GM18507 (cell line): ENCODE data around the gene TSPAN7.
A peak's percentile ranks its signal among the peaks of the same experiment; 100 is the strongest.

Source experiments
- DNase-seq: peaks from one replicate; pipeline ENCODE4 v3.0.0; 2011; ENCODE audit warnings: low read depth; ENCODE audit not compliant: insufficient read length; ENCODE audit errors: extremely low spot score
- FAIRE-seq: peaks from 2 replicates; lab custom pipeline; 2011; peaks lifted over from hg19 to GRCh38; lab: Jason Lieb, UNC

TSPAN7 gene, protein sequence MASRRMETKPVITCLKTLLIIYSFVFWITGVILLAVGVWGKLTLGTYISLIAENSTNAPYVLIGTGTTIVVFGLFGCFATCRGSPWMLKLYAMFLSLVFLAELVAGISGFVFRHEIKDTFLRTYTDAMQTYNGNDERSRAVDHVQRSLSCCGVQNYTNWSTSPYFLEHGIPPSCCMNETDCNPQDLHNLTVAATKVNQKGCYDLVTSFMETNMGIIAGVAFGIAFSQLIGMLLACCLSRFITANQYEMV

DNA sequence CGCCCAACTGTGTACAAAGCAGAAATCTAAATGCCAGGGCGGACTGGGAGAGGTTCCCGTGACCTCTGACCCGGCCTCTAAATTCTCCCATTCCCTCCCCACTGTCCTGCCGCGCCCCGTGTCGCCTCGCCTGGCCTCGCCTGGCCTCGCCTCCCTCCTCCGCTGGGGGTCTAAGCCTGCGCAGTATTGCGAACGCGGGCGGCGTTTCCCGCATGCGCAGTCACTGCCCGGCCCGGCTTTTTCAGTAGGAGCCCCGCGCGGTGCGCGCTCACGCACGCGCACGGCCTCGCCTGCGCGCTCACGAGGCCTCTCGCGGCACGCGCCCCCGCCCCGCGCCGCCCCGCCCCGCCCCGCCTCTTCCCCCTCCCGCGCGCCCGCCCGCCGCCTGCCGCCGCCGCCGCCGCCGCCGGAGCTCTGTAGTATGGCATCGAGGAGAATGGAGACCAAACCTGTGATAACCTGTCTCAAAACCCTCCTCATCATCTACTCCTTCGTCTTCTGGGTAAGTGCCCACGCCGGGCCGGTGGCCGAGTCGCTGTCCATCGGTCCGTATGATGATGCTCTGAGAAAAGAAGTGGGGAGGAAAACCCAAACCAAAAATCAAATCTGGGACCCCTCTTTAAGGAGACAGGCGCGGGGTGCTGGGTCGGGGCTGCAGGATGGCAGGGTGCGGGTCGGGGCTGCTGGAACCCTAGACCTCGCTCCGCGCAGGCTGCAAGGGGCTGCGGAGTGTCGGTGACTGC is at the start of gene TSPAN7:
Gene TSPAN7, plus strand, starts transcription at position 417 of the 743 bp plus-strand sequence. Its CDS starts 5 bp downstream, at position 422.
- peak; percentile 59 for FAIRE-seq
- peak; percentile 32 for DNase-seq

DNA sequence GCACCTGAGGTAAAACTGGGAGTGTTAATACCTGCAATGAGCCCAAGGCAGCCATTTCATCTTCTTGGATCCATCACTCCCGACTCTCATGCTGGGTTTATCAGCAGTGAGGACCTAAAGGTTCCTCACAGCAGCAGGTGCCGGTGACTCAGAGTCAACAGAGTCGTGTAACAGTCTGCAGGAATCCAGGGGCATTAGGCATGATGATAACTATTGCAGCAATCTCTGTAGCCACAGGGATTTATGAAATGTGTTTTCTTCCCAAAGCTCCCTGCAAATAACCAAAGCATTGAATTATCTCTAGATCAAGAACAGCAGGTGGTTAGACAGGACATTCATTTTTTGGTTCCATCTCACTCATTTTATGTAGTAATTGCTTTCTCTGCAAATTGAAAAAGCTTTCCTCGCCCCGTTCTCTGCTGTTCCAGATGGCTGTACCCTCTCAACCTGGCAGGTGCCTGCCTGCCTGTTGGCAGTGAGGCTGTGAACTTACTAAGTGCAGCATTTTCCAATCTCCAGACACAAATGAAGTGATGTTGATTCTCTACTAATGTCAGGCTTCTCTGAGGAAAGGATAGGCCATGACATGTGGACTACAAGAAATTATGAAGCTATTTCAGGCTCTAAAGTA is 48.1 kb upstream of the TSPAN7 start:
- DNase-seq: no peak
- no peak for FAIRE-seq

DNA sequence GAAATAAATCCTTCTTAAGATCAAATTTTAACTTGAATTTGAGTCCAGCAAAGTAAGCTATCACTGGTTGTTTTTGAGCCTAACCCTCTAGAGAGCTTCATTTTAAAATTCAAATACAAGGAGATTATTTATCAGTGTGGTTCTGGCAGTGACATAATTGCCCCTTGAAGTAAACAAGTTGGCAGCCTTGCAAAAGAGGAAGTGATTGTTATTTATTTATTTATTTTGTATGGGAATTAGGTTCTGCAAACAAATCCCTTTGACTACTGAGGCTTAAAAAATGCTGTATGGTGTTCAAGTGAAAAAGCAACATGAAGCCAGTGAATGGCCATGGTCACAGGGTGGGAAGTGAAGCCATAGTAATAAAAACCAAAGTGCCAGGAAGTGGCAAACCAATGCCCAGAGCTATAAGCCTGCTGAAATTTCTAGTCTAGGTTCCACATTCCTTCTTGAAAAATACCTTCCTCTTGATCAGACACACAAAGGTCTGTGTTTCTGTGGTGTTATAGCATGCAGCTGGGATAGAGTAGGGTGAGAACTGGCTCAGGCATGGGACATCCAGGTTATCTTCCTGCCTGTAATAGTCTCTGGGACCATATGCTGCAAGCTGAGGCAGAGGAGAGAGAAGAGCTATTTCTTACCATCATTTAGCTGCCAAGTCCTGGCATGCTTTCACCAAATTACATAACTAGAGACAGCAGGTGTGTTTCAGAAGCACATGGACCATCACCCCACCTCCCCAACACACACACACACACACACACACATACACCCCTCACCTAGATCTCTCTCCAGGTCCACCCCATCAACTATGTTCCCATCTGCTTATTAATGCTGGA is 47.1 kb upstream of the TSPAN7 start:
- no peak for DNase-seq
- no peak for FAIRE-seq

DNA sequence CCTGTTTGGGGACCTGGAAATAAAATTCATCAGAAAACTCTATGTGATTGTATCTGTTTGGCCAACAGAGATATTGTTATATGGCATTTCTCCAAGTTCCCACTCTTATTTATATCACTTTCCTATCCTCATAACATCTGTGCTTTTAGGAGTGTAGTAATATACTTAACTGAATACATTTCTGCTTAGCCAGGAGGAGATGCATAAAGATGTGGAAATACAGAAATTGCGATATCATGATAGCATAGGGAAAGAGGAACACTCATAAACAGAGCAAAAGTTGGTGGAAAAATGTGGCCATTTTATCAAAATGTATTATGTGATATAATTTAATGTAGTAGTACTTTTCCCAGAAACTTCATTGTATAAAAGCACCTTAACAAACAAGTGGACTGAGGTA is 46.1 kb upstream of the TSPAN7 start:
- FAIRE-seq: no peak
- DNase-seq: no peak

DNA sequence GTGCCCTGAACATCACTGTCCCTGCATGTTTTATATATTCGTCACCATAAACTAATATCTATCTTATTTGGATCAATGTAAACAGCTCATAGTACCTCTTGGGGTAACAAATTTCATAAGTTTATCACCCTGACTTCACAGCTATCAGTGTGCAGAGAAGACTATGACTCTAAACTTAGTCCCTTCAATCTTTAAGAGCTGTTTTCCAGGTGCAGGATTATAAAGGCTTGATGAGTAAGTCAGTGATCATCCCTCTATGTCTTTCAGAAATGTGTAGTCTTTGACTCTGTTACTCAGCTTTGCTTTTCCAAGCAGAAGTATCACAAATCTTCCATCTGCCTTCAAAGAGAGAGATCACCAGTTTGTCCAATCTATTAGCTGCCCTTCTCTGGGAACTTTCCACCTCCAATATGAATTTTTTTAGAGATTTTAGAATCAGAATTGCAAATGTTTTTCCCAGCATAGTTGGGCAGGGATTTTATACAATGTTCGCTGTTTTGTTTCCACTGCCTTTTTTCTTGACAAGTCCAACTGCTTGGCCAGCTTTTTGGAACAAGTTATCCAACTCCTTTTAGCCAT is 45.1 kb upstream of the TSPAN7 start:
- FAIRE-seq (no peak), DNase-seq (no peak)

DNA sequence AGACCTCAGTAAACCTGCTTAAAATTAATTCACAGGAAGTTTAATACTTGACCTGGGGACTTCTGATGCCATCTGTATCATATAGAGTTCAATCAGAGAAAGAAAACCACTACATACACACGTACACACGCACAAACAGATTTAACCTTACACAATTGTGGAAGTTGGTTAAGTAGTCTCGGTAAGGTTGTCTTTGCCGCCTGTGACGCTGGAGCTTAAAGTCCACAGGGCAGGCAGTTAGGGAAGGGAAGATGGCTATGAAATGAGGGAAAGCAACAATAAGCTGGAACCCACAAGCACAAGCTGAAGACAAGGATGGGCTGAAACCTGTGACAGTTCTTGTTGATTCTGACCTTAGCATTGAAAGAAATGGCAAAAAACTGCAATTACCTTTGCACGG is 41.7 kb upstream of the TSPAN7 start:
- DNase-seq (no peak), FAIRE-seq (no peak)

DNA sequence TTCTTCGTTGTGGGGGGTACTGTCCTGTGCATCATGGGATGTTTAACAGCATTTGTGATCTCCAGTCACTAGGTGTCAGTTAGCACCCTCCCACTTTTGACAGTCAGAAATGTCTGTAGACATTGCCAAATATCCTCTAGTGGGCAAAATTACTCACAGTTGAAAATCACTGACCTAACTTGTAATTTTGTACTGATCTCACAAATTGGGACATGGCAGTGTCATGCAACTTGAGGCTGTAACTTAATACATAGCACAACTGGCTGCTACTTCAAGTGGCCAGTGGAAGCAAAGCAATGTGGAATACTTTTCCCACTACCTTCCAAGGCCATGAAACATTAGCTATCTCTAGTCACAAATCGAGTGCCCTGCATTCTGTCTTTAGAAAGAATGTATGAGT is 23.2 kb upstream of the TSPAN7 start:
- DNase-seq (no peak), FAIRE-seq (no peak)

DNA sequence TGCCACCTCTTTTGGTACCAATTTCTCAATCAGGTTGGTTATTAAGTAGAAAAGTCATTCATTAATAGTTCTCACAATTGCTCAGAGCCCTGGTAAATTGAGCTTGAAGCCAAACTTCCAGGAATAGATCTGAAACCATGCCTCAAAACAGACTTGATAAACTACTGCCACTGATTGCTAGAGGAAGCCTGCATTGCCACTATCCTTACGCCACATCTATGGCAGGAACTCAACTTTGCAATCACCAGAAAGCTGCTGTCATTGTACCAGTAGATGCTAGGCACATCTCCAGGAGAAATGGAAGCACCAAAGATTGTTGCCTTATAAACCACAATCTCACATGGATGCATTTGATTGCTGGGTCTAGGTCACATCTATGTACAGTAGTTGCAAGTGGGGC is 21.6 kb upstream of the TSPAN7 start:
- DNase-seq (no peak), FAIRE-seq (no peak)

DNA sequence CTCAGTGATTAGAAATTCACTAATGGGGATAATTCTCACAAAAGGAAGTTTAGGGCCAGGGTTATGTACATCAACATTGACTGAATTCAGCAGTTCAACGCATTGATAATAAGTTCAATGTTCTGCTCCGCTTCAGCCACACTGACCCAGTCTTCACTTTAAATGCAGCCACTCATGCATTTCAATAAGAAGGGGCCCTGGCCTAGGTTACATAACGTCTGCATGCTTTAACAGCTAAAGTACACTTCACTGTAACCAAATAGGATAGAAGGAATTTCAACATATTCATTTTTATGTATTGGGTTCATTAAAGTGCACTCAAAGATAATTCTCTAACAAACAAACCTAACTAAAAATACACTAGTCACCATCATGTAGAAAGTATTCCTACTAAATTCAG is 12.8 kb upstream of the TSPAN7 start:
- no peak for FAIRE-seq

DNA sequence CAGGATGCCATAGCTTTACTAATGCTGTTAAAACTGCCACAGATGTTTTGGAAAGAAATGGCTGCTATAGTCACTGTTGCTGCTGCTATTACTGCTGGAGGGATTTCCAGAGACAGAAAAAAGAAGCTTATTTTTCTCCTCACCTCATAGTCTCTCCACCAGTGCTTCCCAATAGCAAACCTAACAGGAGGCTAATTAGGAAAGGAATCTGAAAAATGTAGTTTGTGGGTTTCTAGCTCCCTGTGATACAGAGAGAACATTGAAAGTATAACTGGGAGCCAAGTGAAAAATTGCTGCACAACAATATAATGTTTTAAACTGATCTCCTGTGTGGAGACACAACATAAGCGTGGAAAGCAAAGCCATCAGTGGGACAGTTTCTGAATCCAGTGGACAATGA is 8.6 kb upstream of the TSPAN7 start:
- no peak for FAIRE-seq

More for the DNA sequence above, 12.8 kb upstream of the TSPAN7 start:
- DNase-seq: no peak

DNA sequence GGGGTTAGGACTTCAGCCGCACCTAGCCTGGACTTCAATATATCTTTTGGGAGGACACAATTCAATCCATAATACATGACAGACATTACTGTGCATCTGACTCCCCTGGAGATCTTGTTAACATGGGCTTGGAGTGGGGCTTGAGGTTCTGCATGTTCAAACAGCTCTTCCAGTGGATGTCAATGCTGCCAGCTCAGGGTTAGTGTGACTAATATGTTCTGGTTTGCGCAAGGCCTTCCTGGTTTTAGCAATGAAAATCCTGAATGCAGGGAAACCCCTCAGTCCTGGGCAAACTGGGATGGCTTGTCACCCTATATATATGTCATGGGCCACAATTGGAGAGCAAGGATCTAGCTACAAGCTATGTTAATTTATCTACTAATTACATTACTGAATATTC is 2.7 kb upstream of the TSPAN7 start:
- DNase-seq: no peak
- FAIRE-seq: no peak

More for the DNA sequence above, 8.6 kb upstream of the TSPAN7 start:
- no peak for DNase-seq

DNA sequence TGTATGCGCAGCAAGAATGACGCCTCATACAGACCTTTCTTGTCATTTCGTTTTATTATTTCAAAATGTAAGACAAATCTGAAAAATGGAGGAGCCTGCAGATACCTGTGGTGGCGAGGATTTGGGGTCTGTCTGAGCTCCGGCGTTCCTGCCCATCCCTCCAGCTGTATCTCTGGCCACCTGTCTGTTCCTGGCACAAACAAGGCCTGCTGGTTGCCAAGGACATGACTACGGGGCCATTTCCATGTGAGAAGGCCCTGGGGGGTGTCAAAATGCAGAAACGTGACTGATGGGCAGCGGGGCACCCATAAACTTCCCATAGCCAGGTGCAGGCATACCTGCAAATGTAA is 591 bp upstream of the TSPAN7 start:
- DNase-seq (no peak), FAIRE-seq (no peak)

DNA sequence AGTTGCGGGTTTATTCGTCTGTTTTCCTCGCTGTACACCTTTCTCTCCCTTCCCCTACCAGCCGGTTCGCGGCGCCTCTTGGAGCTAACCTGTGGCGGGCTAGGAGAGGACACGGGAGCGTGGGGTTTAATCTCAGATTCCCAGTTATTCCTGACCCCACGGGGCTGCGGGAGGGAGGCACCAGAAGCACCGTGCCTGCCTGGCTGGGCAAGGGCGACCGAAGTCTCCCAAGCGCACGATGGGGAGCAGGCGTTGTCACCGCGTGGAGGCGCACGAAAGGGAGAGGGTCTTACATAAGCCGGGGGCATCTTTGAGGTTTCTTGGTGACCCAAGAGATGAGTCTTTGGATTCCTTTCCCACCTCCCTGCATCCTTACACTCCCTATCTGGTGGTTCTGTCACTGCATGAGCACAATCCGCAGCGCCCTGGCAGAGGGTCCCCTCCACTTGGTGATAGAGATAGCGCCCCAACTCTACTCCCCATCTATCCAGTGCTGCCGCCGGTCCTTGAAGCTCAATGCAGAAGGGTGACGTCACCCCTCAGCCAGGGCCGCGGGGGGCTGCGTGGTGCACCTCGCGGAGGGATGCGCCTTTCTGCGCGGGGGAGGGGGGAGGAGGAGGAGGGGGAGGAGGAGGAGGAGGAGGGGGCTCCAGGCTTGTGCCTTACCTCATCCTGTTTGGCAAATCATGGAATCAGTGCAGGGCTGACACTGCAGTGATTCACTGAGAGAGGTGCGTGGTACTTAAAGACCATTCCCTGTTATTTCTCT is 793 bp downstream of the TSPAN7 start:
- DNase-seq (no peak), FAIRE-seq (no peak)

DNA sequence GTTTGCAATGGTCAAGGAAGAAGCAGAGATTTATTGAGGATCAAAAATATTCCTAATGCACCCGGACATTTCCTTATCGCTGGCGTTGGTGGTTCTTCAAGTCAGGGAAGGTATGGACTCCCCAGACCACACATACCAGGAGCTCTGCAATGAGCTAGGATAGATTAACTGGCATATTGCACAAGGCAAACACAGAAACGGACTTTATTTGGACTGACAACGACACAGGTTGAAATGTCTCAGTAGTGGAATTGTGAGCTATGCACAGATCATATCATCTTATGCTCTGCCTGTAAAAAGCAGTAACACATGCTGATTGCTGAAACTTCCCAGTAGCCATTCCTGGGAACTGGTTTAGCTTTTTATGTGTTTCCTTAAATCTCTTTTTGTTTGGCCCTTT is 1.7 kb downstream of the TSPAN7 start:
- FAIRE-seq (no peak), DNase-seq (no peak)

DNA sequence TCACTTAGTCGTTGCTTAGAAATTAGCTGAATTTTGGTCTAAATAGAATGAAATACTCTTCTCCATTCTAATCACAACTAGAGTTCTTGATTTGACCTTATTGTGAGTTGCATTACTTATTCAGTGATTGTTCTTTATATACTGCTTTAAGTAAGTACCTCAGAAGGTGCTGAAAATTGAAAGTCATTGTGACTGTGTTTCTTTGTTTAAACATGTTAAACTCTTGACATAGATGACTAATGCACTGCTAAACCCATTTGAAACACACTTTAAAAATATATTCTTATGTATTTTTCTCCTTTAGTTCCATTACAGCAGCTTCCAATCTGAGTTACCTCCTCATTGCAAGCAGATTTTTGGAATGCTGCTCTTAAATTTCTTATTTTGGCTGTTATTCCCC is 9.1 kb downstream of the TSPAN7 start:
- DNase-seq (no peak), FAIRE-seq (no peak)

DNA sequence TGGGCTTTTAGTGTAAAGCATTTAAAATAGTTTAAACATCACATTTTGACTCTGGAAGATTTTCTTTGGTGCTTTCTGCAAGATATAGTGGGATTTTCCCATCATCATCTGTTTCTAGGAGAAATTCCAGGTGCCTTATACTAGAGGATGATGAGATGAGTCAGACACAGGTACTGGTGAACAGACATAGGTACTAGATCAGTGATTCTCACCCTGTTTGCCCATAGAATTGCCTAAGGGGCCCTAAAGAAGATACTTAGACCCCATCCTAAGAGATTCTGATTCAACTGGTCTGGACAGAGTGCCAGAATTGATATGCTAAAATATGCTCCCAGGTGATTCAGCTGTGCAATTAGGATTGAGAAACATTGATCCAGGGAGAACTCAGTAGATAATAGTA is 9.7 kb downstream of the TSPAN7 start:
- FAIRE-seq (no peak), DNase-seq (no peak)

DNA sequence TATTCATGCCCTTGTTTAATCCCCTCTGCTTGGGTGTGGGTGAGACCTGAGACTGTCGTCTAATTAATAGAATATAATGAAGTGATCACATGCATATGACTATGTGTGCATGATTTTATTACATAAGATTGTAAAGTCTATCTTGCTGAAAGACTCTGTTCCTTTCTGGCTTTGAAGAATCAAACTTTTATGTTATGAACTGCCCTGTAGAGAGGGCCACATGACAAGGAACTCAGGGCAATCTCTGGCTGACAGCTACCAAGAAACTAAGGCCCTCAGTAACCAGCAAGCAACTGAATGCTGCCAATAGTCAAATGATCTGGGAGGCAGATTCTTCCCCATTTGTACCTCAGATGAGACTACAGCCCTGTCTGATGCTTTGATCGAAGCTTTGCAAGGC is 13.5 kb downstream of the TSPAN7 start:
- DNase-seq: no peak
- no peak for FAIRE-seq

DNA sequence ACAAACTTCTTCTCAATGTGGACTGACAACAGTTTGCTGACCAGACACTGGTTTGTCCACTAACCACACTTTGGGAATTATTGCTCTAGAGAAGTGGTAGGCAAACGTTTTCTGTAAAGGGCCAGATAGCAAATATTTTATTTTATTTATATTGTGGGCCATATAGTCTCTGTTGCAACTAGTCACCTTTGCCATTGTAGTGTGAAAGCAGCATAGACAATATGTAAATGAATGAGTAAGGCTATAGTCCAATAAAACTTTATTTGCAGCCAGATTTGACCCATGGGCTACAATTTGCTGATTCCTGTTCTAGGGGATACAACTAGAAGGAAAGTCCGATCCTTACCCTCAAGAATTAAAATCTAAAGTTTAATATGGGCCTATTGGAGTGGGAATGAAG is 14.5 kb downstream of the TSPAN7 start:
- DNase-seq: no peak
- FAIRE-seq: no peak

DNA sequence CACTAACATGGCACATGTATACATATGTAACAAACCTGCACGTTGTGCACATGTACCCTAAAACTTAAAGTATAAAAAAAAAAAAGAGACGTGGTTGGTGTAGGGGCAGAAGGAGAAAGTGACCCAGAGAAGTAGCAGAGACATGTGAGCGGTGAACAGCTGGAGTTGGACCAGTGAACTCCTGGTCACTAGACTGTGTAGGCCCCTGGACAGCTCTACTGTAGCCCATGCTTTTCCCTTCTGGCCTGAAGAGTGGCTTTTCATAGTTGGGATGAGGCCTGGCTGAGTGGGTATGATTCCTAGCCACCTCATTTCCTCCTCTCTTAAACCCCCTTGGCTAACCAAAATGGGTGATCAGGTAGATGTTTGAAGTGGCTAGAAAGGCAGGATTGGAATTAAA is 16.4 kb downstream of the TSPAN7 start:
- FAIRE-seq (no peak), DNase-seq (no peak)
